ENCODE results near the gene ANKRD44. TPM values are rescaled to one million over a fixed set of nuclear protein-coding genes. Genes with fewer than 3 reads are reported as not detected.

The ANKRD44 gene
- total RNA-seq, 2 experiments from 2014 or later: 188 to 224 TPM

GRCh38 chr2:197195518-197195917, 115.1 kb downstream of the ANKRD44 start:
- ChIA-PET CTCF (interaction anchor here (0.6 to 8.2 kb wide), 7 partner anchors 14 to 132 kb away, joined by 3 to 79 read pairs (median 6); partner anchors contain the start of gene ANKRD44), POLR2A (interaction anchor here (1.4 to 3.1 kb wide), 3 partner anchors 10 to 114 kb away, joined by 4 to 18 read pairs (median 9); partner anchors contain the start of gene ANKRD44)
- peaks cover 85% of the 10 kb centered on the region for H3K4me1 Mint-ChIP-seq (ENCODE audit: low read depth)
- DNase-seq: no peak
- H3K27me3 Mint-ChIP-seq (ENCODE audit: low read depth): no peaks in the 10 kb centered on the region
- H3K27ac Mint-ChIP-seq: peak overlapping the region; percentile 28
- H3K4me3 Mint-ChIP-seq: peak overlapping the region; percentile 11
- no peaks in the 10 kb centered on the region for H3K9me3 Mint-ChIP-seq (ENCODE audit: insufficient read depth)
- H3K36me3 Mint-ChIP-seq (ENCODE audit: low read depth): peaks cover 46% of the 10 kb centered on the region
- no peak for ATAC-seq

- ChIA-PET POLR2A (interaction anchor here (0.7 to 3.6 kb wide), 5 partner anchors 13 to 117 kb away, joined by 3 to 40 read pairs (median 3); partner anchors contain the start of gene ANKRD44), CTCF (interaction anchor here (0.7 to 4.1 kb wide), 49 partner anchors 10 to 191 kb away, joined by 3 to 69 read pairs (median 6); partner anchors contain the start of gene ANKRD44)
- Mint-ChIP-seq H3K4me3 (peak overlapping the region; percentile 27), H3K4me1 (ENCODE audit: low read depth) (peaks cover 81% of the 10 kb centered on the region), H3K36me3 (ENCODE audit: low read depth) (peaks cover 33% of the 10 kb centered on the region), H3K9me3 (ENCODE audit: insufficient read depth) (no peaks in the 10 kb centered on the region), H3K27ac (peak overlapping the region; percentile 44), H3K27me3 (ENCODE audit: low read depth) (no peaks in the 10 kb centered on the region)
- DNase-seq (peak; percentile 70), ATAC-seq (peak; percentile 66)
Measured at GRCh38 chr2:197191940-197192322, 118.6 kb downstream of the ANKRD44 start.

DNA sequence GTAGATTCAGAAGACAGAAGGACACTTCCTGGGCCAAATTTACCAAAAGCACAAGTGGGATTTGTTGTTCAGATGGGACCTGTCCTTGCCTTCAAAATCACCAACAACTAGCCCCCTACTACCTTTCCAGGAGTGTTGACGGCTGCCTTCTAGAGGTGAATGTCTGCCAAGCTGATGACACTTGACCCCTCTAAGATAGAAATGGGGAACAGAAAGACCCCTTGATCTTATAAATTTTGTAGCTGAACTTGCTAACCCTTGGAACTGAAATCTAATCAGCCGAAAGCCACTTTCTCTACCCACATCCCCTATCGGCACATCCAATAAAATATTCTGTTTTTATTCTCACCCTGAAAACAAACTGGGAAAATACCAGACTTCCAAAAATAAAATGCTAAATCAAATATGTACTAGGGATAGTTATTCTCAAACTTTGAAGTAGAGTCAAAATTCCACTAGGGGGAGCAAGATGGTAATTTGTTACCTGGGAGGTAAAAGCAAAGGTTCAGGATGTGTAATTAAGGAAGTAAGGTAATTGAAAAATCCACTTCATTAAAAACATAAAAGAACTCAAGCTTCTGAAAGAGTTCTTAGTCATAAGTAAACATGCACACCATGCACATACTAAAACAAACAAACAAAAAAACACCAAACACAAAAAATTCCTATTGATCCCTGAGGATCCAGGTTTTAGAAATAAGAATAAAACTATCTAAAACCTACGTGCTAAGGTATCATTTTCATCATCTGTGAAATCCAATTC, 119.2 kb downstream of the ANKRD44 start:
- ATAC-seq: peak; percentile 43
- H3K4me3 Mint-ChIP-seq: peak overlapping the region; percentile 27
- CTCF ChIA-PET: interaction anchor here (0.7 to 4.1 kb wide), 61 partner anchors 8 to 192 kb away, joined by 3 to 69 read pairs (median 5); partner anchors contain the start of gene ANKRD44
- no peaks in the 10 kb centered on the region for H3K27me3 Mint-ChIP-seq (ENCODE audit: low read depth)
- peak overlapping the region; percentile 44 for H3K27ac Mint-ChIP-seq
- H3K4me1 Mint-ChIP-seq (ENCODE audit: low read depth): peaks cover 78% of the 10 kb centered on the region
- POLR2A ChIA-PET: interaction anchor here (0.6 to 3.6 kb wide), 8 partner anchors 9 to 443 kb away, joined by 3 to 40 read pairs (median 3); partner anchors contain the start of gene ANKRD44
- H3K36me3 Mint-ChIP-seq (ENCODE audit: low read depth): peaks cover 31% of the 10 kb centered on the region
- H3K9me3 Mint-ChIP-seq (ENCODE audit: insufficient read depth): no peaks in the 10 kb centered on the region
- DNase-seq: no peak

DNA sequence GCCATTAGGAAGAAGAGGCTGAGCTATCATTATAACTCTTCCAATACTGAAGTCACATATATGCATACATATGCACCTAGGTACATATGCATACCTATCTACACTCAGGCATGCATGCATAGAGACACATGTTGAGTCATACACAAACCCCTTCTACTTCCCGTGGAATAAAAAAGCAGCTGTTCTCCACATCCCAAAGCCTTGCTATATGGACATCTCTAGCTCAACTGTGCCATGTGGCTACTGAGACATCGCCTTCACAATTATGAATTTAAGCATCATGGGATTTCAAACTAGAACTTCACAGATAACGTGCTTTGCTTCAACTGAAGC, 120.5 kb downstream of the ANKRD44 start:
- Mint-ChIP-seq H3K4me1 (ENCODE audit: low read depth) (peaks cover 69% of the 10 kb centered on the region), H3K27ac (no peak overlapping the region), H3K4me3 (no peak overlapping the region), H3K9me3 (ENCODE audit: insufficient read depth) (no peaks in the 10 kb centered on the region), H3K36me3 (ENCODE audit: low read depth) (peaks cover 35% of the 10 kb centered on the region), H3K27me3 (ENCODE audit: low read depth) (no peaks in the 10 kb centered on the region)
- ChIA-PET CTCF (interaction anchor here (0.7 to 4.1 kb wide), 20 partner anchors 8 to 167 kb away, joined by 3 to 69 read pairs (median 6); partner anchors contain the start of gene ANKRD44), POLR2A (interaction anchor here (1.4 to 3.6 kb wide), 2 partner anchors 8 to 119 kb away, joined by 5 to 40 read pairs; partner anchors contain the start of gene ANKRD44)
- DNase-seq (no peak), ATAC-seq (no peak)

- H3K4me3 Mint-ChIP-seq: no peak overlapping the region
- ChIA-PET POLR2A (interaction anchor here (3.6 kb wide), 1 partner anchor 119 kb away, joined by 40 read pairs; the partner anchor contains the start of gene ANKRD44), CTCF (interaction anchor here (0.9 to 4.1 kb wide), 9 partner anchors 8 to 168 kb away, joined by 3 to 69 read pairs (median 14); partner anchors contain the start of gene ANKRD44)
- no peak for DNase-seq
- H3K4me1 Mint-ChIP-seq (ENCODE audit: low read depth): peaks cover 65% of the 10 kb centered on the region
- H3K9me3 Mint-ChIP-seq (ENCODE audit: insufficient read depth): no peaks in the 10 kb centered on the region
- ATAC-seq: no peak
- H3K36me3 Mint-ChIP-seq (ENCODE audit: low read depth): peaks cover 35% of the 10 kb centered on the region
- H3K27me3 Mint-ChIP-seq (ENCODE audit: low read depth): no peaks in the 10 kb centered on the region
- peak overlapping the region; percentile 9 for H3K27ac Mint-ChIP-seq
Measured at GRCh38 chr2:197189426-197190099, 121.0 kb downstream of the ANKRD44 start.

DNA sequence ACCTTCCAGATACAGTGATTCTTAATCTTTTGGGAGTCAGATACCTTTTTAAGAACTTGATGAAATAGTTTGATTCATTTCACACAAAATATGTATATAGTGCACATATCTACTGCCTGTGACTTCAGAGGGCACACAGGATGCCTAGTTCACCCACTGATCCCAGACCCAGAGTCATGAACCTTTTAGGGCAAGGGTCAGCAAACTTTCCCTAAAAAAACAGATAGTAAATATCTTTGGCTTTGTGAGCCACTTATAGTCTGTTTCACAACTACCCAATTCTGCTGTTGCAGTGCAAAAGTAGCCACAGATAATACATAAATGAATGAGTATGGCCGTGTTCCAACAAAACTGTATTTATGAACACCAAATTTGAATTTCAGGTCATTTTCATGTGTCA, 124.9 kb downstream of the ANKRD44 start:
- Mint-ChIP-seq H3K4me3 (no peak overlapping the region), H3K9me3 (ENCODE audit: insufficient read depth) (no peaks in the 10 kb centered on the region), H3K27me3 (ENCODE audit: low read depth) (no peaks in the 10 kb centered on the region), H3K4me1 (ENCODE audit: low read depth) (peaks cover 63% of the 10 kb centered on the region), H3K36me3 (ENCODE audit: low read depth) (peaks cover 62% of the 10 kb centered on the region), H3K27ac (peak overlapping the region; percentile 33)
- ATAC-seq (no peak), DNase-seq (no peak)
- POLR2A ChIA-PET: no interaction called here
- CTCF ChIA-PET: interaction anchor here (0.9 kb wide), 1 partner anchor 13 kb away, joined by 3 read pairs; no protein-coding TSS in a partner anchor

- Mint-ChIP-seq H3K4me3 (no peak overlapping the region), H3K27ac (no peak overlapping the region), H3K4me1 (ENCODE audit: low read depth) (peaks cover 61% of the 10 kb centered on the region), H3K9me3 (ENCODE audit: insufficient read depth) (no peaks in the 10 kb centered on the region), H3K27me3 (ENCODE audit: low read depth) (no peaks in the 10 kb centered on the region), H3K36me3 (ENCODE audit: low read depth) (peaks cover 65% of the 10 kb centered on the region)
- POLR2A ChIA-PET: interaction anchor here (0.6 kb wide), 1 partner anchor 281 kb away, joined by 4 read pairs; no protein-coding TSS in a partner anchor
- ATAC-seq: no peak
- CTCF ChIA-PET: interaction anchor here (0.9 to 1.6 kb wide), 2 partner anchors 14 to 17 kb away, joined by 3 to 5 read pairs; no protein-coding TSS in a partner anchor
- DNase-seq: no peak
Measured at GRCh38 chr2:197184959-197185586, 125.5 kb downstream of the ANKRD44 start.

DNA sequence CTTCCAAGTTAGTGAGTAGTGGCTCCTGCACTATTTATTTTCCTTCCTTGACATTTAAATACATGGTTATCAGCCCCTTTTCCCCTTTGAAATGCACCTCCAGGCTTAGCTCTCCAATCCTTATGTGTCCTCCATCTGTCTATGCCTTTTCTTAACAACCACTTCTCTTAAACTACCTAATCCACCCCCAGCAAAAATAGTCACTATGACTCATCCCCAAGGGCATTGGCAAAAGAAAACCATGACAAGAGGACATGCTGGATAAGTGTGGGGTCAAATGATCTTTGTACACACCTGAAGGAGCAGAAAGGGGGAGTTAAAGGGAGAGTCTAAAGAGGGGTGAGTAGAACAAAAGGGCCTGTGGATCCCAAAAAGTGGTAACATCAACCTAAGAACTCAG, 127.2 kb downstream of the ANKRD44 start:
- H3K4me1 Mint-ChIP-seq (ENCODE audit: low read depth): peaks cover 45% of the 10 kb centered on the region
- peaks cover 70% of the 10 kb centered on the region for H3K36me3 Mint-ChIP-seq (ENCODE audit: low read depth)
- CTCF ChIA-PET: interaction anchor here (1.0 to 3.6 kb wide), 3 partner anchors 8 to 70 kb away, joined by 6 to 26 read pairs (median 21); no protein-coding TSS in a partner anchor
- no peak overlapping the region for H3K4me3 Mint-ChIP-seq
- no peak for ATAC-seq
- DNase-seq: no peak
- H3K27me3 Mint-ChIP-seq (ENCODE audit: low read depth): no peaks in the 10 kb centered on the region
- H3K9me3 Mint-ChIP-seq (ENCODE audit: insufficient read depth): no peaks in the 10 kb centered on the region
- POLR2A ChIA-PET: no interaction called here
- H3K27ac Mint-ChIP-seq: peak overlapping the region; percentile 4

GRCh38 chr2:197182668-197183067, 127.9 kb downstream of the ANKRD44 start:
- ATAC-seq: no peak
- ChIA-PET POLR2A (interaction anchor here (1.3 kb wide), 1 partner anchor 8 kb away, joined by 5 read pairs; no protein-coding TSS in a partner anchor), CTCF (interaction anchor here (1.9 to 3.6 kb wide), 4 partner anchors 8 to 74 kb away, joined by 6 to 26 read pairs (median 18); no protein-coding TSS in a partner anchor)
- no peak for DNase-seq
- Mint-ChIP-seq H3K27me3 (ENCODE audit: low read depth) (no peaks in the 10 kb centered on the region), H3K36me3 (ENCODE audit: low read depth) (peaks cover 70% of the 10 kb centered on the region), H3K9me3 (ENCODE audit: insufficient read depth) (no peaks in the 10 kb centered on the region), H3K27ac (peak overlapping the region; percentile 44), H3K4me3 (no peak overlapping the region), H3K4me1 (ENCODE audit: low read depth) (peaks cover 38% of the 10 kb centered on the region)

- Mint-ChIP-seq H3K27ac (no peak overlapping the region), H3K4me3 (no peak overlapping the region), H3K4me1 (ENCODE audit: low read depth) (peaks cover 32% of the 10 kb centered on the region), H3K27me3 (ENCODE audit: low read depth) (no peaks in the 10 kb centered on the region), H3K36me3 (ENCODE audit: low read depth) (peaks cover 69% of the 10 kb centered on the region), H3K9me3 (ENCODE audit: insufficient read depth) (no peaks in the 10 kb centered on the region)
- CTCF ChIA-PET: interaction anchor here (1.1 to 3.6 kb wide), 8 partner anchors 10 to 130 kb away, joined by 3 to 26 read pairs (median 5); no protein-coding TSS in a partner anchor
- DNase-seq (no peak), ATAC-seq (no peak)
- POLR2A ChIA-PET: interaction anchor here (0.6 to 1.3 kb wide), 2 partner anchors 9 to 17 kb away, joined by 3 to 5 read pairs; no protein-coding TSS in a partner anchor
Measured at GRCh38 chr2:197181491-197181890, 129.1 kb downstream of the ANKRD44 start.

Data from activated CD8-positive, alpha-beta T cell treated with anti-CD3 and anti-CD28 coated beads, Interleukin-2, amount 10 ng/mL, durations not matched to agents 7 days and 5 days (primary cell).